ENCODE data around the gene AOC3. TPM values are rescaled to one million over a fixed set of nuclear protein-coding genes. Genes with fewer than 3 reads are reported as not detected.
A peak's percentile ranks its signal among the peaks of the same experiment; 100 is the strongest.

AOC3 gene
- total and polyA plus RNA-seq, 2 of the 13 experiments (the other 11 are each of a cell fraction or from before 2014, with no cell fraction given) = 8.7 to 51.7 TPM

- no peak for TF ChIP-seq ZNF530 (CRISPR knock-in tag; IDR thresholded peaks at IDR 0.05; ENCODE audit: low read depth)
- TF ChIP-seq SIN3A (IDR thresholded peaks at IDR 0.05; ENCODE audit: borderline replicate concordance, low read depth, low read length) = no peak
- TF ChIP-seq BATF2 (CRISPR knock-in tag; IDR thresholded peaks at IDR 0.05) = no peak
- no peak for TF ChIP-seq ZNF382 (CRISPR knock-in tag; IDR thresholded peaks at IDR 0.05; ENCODE audit: borderline replicate concordance)
- TF ChIP-seq ZNF274 (CRISPR knock-in tag; IDR thresholded peaks at IDR 0.05) = no peak
- TF ChIP-seq SMARCE1 (IDR thresholded peaks at IDR 0.05; ENCODE audit: borderline replicate concordance) = no peak
- TF ChIP-seq ZSCAN9 (CRISPR knock-in tag; IDR thresholded peaks at IDR 0.05; ENCODE audit: borderline replicate concordance) = peak; percentile 54; the same call in 1 of the 2 replicates
- no peak for TF ChIP-seq ZNF550 (CRISPR knock-in tag; IDR thresholded peaks at IDR 0.05; ENCODE audit: borderline replicate concordance)
- TF ChIP-seq ZNF343 (CRISPR knock-in tag; IDR thresholded peaks at IDR 0.05) = no peak
- TF ChIP-seq GFI1 (CRISPR knock-in tag; IDR thresholded peaks at IDR 0.05; ENCODE audit: borderline replicate concordance) = no peak
- TF ChIP-seq REST (IDR thresholded peaks at IDR 0.05; ENCODE audit: borderline replicate concordance in 1 of 2, low read depth in 1 of 2, low read length in 2 of 2) = no peak
- no peak for TF ChIP-seq ZNF225 (CRISPR knock-in tag; IDR thresholded peaks at IDR 0.05)
- TF ChIP-seq ZNF569 (CRISPR knock-in tag; IDR thresholded peaks at IDR 0.05; ENCODE audit: borderline replicate concordance) = no peak
- TF ChIP-seq CEBPB (IDR thresholded peaks at IDR 0.05; ENCODE audit: borderline replicate concordance, low read depth, low read length) = no peak
- peak; percentile 73 for TF ChIP-seq ARID5B (CRISPR knock-in tag; IDR thresholded peaks at IDR 0.05)
- TF ChIP-seq ZFP1 (CRISPR knock-in tag; IDR thresholded peaks at IDR 0.05) = 0 out of 2 replicates have a peak, but pooled peaks have one; percentile 18
- TF ChIP-seq ARNT (IDR thresholded peaks at IDR 0.05) = no peak
- TF ChIP-seq SNAPC5 (CRISPR knock-in tag; IDR thresholded peaks at IDR 0.05; ENCODE audit: borderline replicate concordance) = no peak
- no peak for TF ChIP-seq ZNF383 (CRISPR knock-in tag; IDR thresholded peaks at IDR 0.05; ENCODE audit: borderline replicate concordance)
- TF ChIP-seq MLX (CRISPR knock-in tag; IDR thresholded peaks at IDR 0.05) = no peak
- no peak for TF ChIP-seq RNF2 (conservative IDR thresholded peaks at IDR 0.05; ENCODE audit: low read depth)
Observed at GRCh38 chr17:42832213-42832933, 18.6 kb upstream of the AOC3 start (continued).

Measured in HepG2 (cell line).